PC-9 (cell line): ENCODE data around the gene SDR39U1. TPM values are rescaled to one million over a fixed set of nuclear protein-coding genes. Genes with fewer than 3 reads are reported as not detected.
A peak's percentile ranks its signal among the peaks of the same experiment; 100 is the strongest.

Experiments used
- BruUV-seq: library from RNA; stranded (reverse); fragments of 400-500 nt; replicated peaks from 2 replicates; lab custom pipeline; 2021; lab: Mats Ljungman, UMichigan
- CTCF ChIA-PET: fragments of 300-600 bp; sonication (Branson Sonifier 250); formaldehyde crosslinking; loops from one replicate; lab custom pipeline; 2022; ENCODE audit warnings: antibody characterized with exemption; lab: Charles Lee
- POLR2A ChIA-PET: fragments of 300-600 bp; sonication (Branson Sonifier 250); formaldehyde crosslinking; loops from one replicate; lab custom pipeline; 2022; ENCODE audit warnings: antibody characterized with exemption; ENCODE audit not compliant: unreplicated experiment; lab: Charles Lee
- DNase-seq, 2 experiments: peaks; one replicate each; pipeline versions ENCODE4 v3.0.0 to v3.0.0-alpha.2; 2015 to 2022; ENCODE audit warnings: mixed read lengths in 1 of 2
- H2AFZ ChIP-seq: fragments of 200-600 bp; sonication (generic); 2 replicates; pipeline ENCODE4 v1.8.1; 2017; ENCODE audit warnings: antibody characterized with exemption
- H3F3A ChIP-seq: fragments of 200-600 bp; sonication (generic); 2 replicates; pipeline ENCODE4 v1.8.1; 2017; ENCODE audit warnings: antibody characterized with exemption, mild to moderate bottlenecking, low read depth; ENCODE audit not compliant: insufficient read depth
- H3K27ac ChIP-seq: fragments of 200-600 bp; sonication (generic); 2 replicates; pipeline ENCODE4 v1.6.1; 2016; ENCODE audit warnings: mixed run types
- H3K27me3 ChIP-seq: fragments of 200-600 bp; sonication (generic); 2 replicates; pipeline ENCODE4 v1.6.1; 2016; ENCODE audit warnings: low read depth, mixed run types; ENCODE audit not compliant: insufficient read depth
- H3K36me3 ChIP-seq: fragments of 200-600 bp; sonication (generic); 2 replicates; pipeline ENCODE4 v1.6.1; 2016; ENCODE audit warnings: low read depth, mixed run types
- H3K4me1 ChIP-seq: fragments of 200-600 bp; sonication (generic); replicated peaks from 2 replicates; pipeline ENCODE4 v1.6.1; 2016; ENCODE audit warnings: mixed run types; ENCODE audit not compliant: insufficient read depth
- H3K4me2 ChIP-seq: fragments of 200-600 bp; sonication (generic); 2 replicates; pipeline ENCODE4 v1.6.1; 2017; ENCODE audit warnings: mixed run types
- H3K4me3 ChIP-seq: fragments of 200-600 bp; sonication (generic); 2 replicates; pipeline ENCODE4 v1.6.1; 2016; ENCODE audit warnings: mixed run types
- H3K79me2 ChIP-seq: fragments of 200-600 bp; sonication (generic); 2 replicates; pipeline ENCODE4 v1.6.1; 2017; ENCODE audit warnings: low read depth, mixed run types
- H3K9me2 ChIP-seq: fragments of 200-600 bp; sonication (generic); 2 replicates; pipeline ENCODE4 v1.8.1; 2017; ENCODE audit warnings: mild to moderate bottlenecking; ENCODE audit not compliant: insufficient read depth
- H3K9me3 ChIP-seq: fragments of 200-600 bp; sonication (generic); 2 replicates; pipeline ENCODE4 v1.8.1; 2016; ENCODE audit warnings: low read depth; ENCODE audit not compliant: insufficient read depth
- H4K20me1 ChIP-seq: fragments of 200-600 bp; sonication (generic); 2 replicates; pipeline ENCODE4 v1.8.1; 2017; ENCODE audit not compliant: insufficient read depth
- EZH2 ChIP-seq: fragments of 200-600 bp; sonication (generic); IDR thresholded peaks from 2 replicates; pipeline ENCODE4 v1.8.0; 2017; ENCODE audit warnings: antibody characterized with exemption, low read depth
- intact Hi-C: fragments of 100-400 bp; cut with micrococcal nuclease; formaldehyde crosslinking; loops from one replicate; pipeline ENCODE4 v1.10.0; 2022; ENCODE audit not compliant: unreplicated experiment
- total RNA-seq: library from RNA; stranded (reverse); gene quantifications from 2 replicates; pipeline ENCODE4 v1.2.3, GENCODE V29; 2021
- TF ChIP-seq, protein P1 (sequence below): fragments of 200-600 bp; sonication (generic); conservative IDR thresholded peaks from 2 replicates; pipeline ENCODE4 v1.6.1; 2017; ENCODE audit warnings: mixed run types, antibody characterized with exemption, mild to moderate bottlenecking, moderate library complexity

Gene SDR39U1
- total RNA-seq, 1 experiment from 2014 or later, result 17.2 TPM

DNA sequence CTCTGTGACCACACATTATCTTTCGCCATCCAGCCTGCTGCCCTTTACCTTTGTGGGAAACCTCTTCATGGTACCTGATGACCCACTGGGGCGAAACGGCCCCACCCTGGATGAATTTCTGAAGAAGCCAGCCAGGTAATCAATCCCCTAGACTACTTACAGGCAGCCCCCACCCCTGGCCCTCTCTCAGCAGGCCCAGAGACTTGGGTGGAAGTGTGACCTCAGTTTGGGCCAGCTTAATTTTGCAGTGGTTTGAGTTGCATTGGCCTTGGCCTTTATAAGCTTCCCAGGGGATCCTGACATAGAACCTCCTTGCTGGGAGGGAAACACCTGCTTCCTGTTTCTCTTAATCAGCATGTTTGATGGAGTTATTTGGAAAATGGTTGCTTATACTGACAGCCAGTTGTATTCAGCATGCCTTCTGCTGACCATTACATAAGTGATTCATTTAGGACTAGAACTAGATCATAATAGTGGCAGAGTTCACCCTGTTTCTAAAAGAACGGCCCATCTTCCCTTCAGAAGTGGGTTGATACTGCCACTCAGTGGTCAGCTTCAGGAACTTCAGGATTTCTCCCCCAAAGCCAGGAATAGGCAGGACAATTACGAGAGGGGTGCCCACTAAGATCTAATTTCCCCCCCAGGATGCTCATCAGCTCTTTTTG is 6.1 kb downstream of the SDR39U1 start:
- peak overlapping the region; percentile 54; the same call in 1 of the 2 replicates for H3K27ac ChIP-seq
- POLR2A ChIA-PET, result no interaction called here
- peaks cover 18% of the 10 kb centered on the region; the same call in 1 of the 2 replicates for H3F3A ChIP-seq
- H4K20me1 ChIP-seq, result 0 out of 2 replicates have a peak, but pooled peaks cover 4% of the 10 kb centered on the region
- TF ChIP-seq, protein P1, sequence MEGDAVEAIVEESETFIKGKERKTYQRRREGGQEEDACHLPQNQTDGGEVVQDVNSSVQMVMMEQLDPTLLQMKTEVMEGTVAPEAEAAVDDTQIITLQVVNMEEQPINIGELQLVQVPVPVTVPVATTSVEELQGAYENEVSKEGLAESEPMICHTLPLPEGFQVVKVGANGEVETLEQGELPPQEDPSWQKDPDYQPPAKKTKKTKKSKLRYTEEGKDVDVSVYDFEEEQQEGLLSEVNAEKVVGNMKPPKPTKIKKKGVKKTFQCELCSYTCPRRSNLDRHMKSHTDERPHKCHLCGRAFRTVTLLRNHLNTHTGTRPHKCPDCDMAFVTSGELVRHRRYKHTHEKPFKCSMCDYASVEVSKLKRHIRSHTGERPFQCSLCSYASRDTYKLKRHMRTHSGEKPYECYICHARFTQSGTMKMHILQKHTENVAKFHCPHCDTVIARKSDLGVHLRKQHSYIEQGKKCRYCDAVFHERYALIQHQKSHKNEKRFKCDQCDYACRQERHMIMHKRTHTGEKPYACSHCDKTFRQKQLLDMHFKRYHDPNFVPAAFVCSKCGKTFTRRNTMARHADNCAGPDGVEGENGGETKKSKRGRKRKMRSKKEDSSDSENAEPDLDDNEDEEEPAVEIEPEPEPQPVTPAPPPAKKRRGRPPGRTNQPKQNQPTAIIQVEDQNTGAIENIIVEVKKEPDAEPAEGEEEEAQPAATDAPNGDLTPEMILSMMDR, result peak; percentile 81
- TF ChIP-seq EZH2, result no peak
- intact Hi-C loops, result loop anchor here (1.0 kb wide), 1 partner anchor 103 kb away; no protein-coding TSS in a partner anchor
- no peaks in the 10 kb centered on the region for H3K27me3 ChIP-seq
- peaks cover 10% of the 10 kb centered on the region; the same call in 1 of the 2 replicates for H3K79me2 ChIP-seq
- no peak overlapping the region for H3K4me3 ChIP-seq
- H3K9me3 ChIP-seq, result no peaks in the 10 kb centered on the region
- H2AFZ ChIP-seq, result no peak overlapping the region
- no peaks in the 10 kb centered on the region for H3K9me2 ChIP-seq
- BruUV-seq, result no TSS peak
- no peak overlapping the region for H3K4me2 ChIP-seq
- peak; percentile 36 to 63 for DNase-seq
- no peaks in the 10 kb centered on the region for H3K36me3 ChIP-seq
- H3K4me1 ChIP-seq, result peaks cover 2% of the 10 kb centered on the region
- CTCF ChIA-PET, result interaction anchor here (1.0 kb wide), 1 partner anchor 103 kb away, joined by 4 read pairs; no protein-coding TSS in a partner anchor

DNA sequence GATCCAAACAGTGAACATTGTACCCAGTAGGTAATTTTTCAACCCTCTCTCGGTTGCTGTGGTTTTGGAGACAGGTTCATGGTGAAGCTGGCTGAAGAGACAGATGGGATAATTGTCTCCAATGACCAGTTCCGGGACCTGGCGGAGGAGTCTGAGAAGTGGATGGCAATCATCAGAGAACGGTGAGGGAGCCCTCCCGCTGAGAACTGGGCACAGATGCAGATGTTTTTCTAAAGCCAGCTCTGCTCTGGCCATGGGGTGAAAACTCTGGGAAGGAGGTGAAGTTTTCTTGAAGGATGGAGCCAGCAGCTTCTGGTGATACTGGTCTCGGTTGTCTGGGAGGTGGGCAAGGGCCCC is 6.6 kb downstream of the SDR39U1 start:
- H3K9me3 ChIP-seq, result no peaks in the 10 kb centered on the region
- H2AFZ ChIP-seq, result no peak overlapping the region
- H3K79me2 ChIP-seq, result peaks cover 10% of the 10 kb centered on the region; the same call in 1 of the 2 replicates
- H3K27me3 ChIP-seq, result no peaks in the 10 kb centered on the region
- TF ChIP-seq, protein P1, result no peak
- no peak for TF ChIP-seq EZH2
- ChIA-PET POLR2A (no interaction called here), CTCF (interaction anchor here (1.0 kb wide), 1 partner anchor 103 kb away, joined by 4 read pairs; no protein-coding TSS in a partner anchor)
- 0 out of 2 replicates have a peak, but pooled peaks cover 4% of the 10 kb centered on the region for H4K20me1 ChIP-seq
- peaks cover 17% of the 10 kb centered on the region; the same call in 1 of the 2 replicates for H3F3A ChIP-seq
- H3K4me2 ChIP-seq, result no peak overlapping the region
- no peak for DNase-seq
- peaks cover 7% of the 10 kb centered on the region for H3K4me1 ChIP-seq
- H3K9me2 ChIP-seq, result no peaks in the 10 kb centered on the region
- H3K36me3 ChIP-seq, result no peaks in the 10 kb centered on the region
- H3K4me3 ChIP-seq, result no peak overlapping the region
- H3K27ac ChIP-seq, result 0 out of 2 replicates have a peak overlapping the region, but pooled peaks have one; percentile 54
- intact Hi-C loops, result loop anchor here (1.0 kb wide), 1 partner anchor 103 kb away; no protein-coding TSS in a partner anchor
- BruUV-seq, result no TSS peak

DNA sequence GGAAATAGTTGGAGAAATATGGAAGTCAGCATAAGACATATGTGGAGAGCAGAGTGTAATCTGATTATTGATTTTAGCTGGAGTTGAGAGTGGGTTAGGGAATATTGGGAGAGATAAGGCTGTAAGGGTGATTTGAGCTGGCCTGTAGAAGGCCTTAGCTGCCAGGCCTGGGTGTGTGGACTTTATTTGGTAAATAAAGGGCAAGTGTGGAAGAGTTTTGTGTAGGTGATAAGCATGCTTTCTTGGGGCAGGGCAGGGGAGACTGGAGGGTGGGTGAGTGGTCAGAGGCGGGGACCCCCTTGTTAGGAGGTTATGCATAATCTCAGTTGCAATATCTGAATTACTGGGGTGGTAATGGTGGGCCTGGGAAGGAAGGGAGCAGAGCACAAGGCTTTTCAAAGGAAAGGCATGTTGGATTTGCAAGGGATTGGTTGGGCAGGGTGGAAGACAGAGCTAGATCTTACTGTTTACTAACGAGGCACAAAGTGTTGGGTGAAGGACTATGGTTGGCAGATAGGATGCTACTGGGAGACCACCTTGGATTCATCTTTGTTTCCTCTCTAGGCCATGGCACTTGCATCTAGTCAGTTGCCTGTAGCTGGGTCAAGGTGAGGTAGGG is 7.3 kb downstream of the SDR39U1 start:
- POLR2A ChIA-PET, result no interaction called here
- CTCF ChIA-PET, result no interaction called here
- peaks cover 12% of the 10 kb centered on the region for H3K79me2 ChIP-seq
- 0 out of 2 replicates have a peak, but pooled peaks cover 4% of the 10 kb centered on the region for H4K20me1 ChIP-seq
- H3K27ac ChIP-seq, result no peak overlapping the region
- no peak overlapping the region for H2AFZ ChIP-seq
- H3K4me3 ChIP-seq, result no peak overlapping the region
- DNase-seq, result no peak
- no peaks in the 10 kb centered on the region for H3K36me3 ChIP-seq
- BruUV-seq, result no TSS peak
- intact Hi-C loops, result no loop called here
- peaks cover 17% of the 10 kb centered on the region; the same call in 1 of the 2 replicates for H3F3A ChIP-seq
- H3K4me2 ChIP-seq, result no peak overlapping the region
- peaks cover 9% of the 10 kb centered on the region for H3K4me1 ChIP-seq
- no peaks in the 10 kb centered on the region for H3K27me3 ChIP-seq
- no peaks in the 10 kb centered on the region for H3K9me3 ChIP-seq
- TF ChIP-seq EZH2, result no peak
- TF ChIP-seq, protein P1, result no peak
- H3K9me2 ChIP-seq, result no peaks in the 10 kb centered on the region
